Panc1 (cell line): ENCODE results near the gene ARHGEF18. TPM values are rescaled to one million over a fixed set of nuclear protein-coding genes. Genes with fewer than 3 reads are reported as not detected.

Experiments
- ATAC-seq: fragments of 200-7000 bp; cut with Tn5 transposase; 2 replicates; pipeline ENCODE4 v1.9.1; 2020; ENCODE audit warnings: mild to moderate bottlenecking, moderate library complexity
- BruUV-seq: library from RNA; stranded (reverse); fragments of 400-500 nt; replicated peaks from 2 replicates; lab custom pipeline; 2021; lab: Mats Ljungman, UMichigan
- CTCF ChIA-PET: fragments of 300-600 bp; sonication (Branson Sonifier 250); formaldehyde crosslinking; loops from one replicate; lab custom pipeline; 2022; ENCODE audit warnings: antibody characterized with exemption; lab: Charles Lee
- POLR2A ChIA-PET: fragments of 300-600 bp; sonication (Branson Sonifier 250); formaldehyde crosslinking; loops from one replicate; lab custom pipeline; 2022; ENCODE audit warnings: antibody characterized with exemption; lab: Charles Lee
- DNase-seq: peaks from one replicate; pipeline ENCODE4 v3.0.0-alpha.2; 2010; ENCODE audit warnings: low read depth, low spot score
- H3K27ac ChIP-seq: 2 replicates; pipeline ENCODE4 v1.5.1; 2011; ENCODE audit warnings: mild to moderate bottlenecking, low read length, inconsistent platforms
- H3K27me3 ChIP-seq: fragments of 200-500 bp; sonication (Bioruptor generic); 2 replicates; pipeline ENCODE4 v1.6.0; 2014; ENCODE audit warnings: low read length, inconsistent platforms; ENCODE audit not compliant: control insufficient read depth, insufficient read depth
- H3K36me3 ChIP-seq: fragments of 200-500 bp; sonication (Bioruptor generic); 2 replicates; pipeline ENCODE4 v1.5.1; 2014; ENCODE audit warnings: inconsistent platforms, mild to moderate bottlenecking, low read length, moderate library complexity; ENCODE audit not compliant: control insufficient read depth, insufficient read depth
- H3K4me1 ChIP-seq: 2 replicates; pipeline ENCODE4 v1.5.1; 2011; ENCODE audit warnings: inconsistent platforms, mild to moderate bottlenecking, low read length, moderate library complexity; ENCODE audit not compliant: control insufficient read depth, insufficient read depth
- H3K4me3 ChIP-seq, 2 experiments: 2 replicates each; pipeline ENCODE4 v1.5.1; 2011 to 2012; ENCODE audit warnings: low read depth in 2 of 2, low read length in 2 of 2, mild to moderate bottlenecking in 2 of 2, inconsistent platforms in 1 of 2, moderate library complexity in 1 of 2
- H3K9me3 ChIP-seq: fragments of 200-500 bp; sonication (Bioruptor generic); 2 replicates; pipeline ENCODE4 v1.5.1; 2014; ENCODE audit warnings: low read depth, mild to moderate bottlenecking, inconsistent platforms, low read length, moderate library complexity; ENCODE audit not compliant: control insufficient read depth, insufficient read depth
- CTCF ChIP-seq: fragments of 450-650 bp; IDR thresholded peaks from 2 replicates; pipeline ENCODE4 v1.5.1; 2017; ENCODE audit warnings: mild to moderate bottlenecking
- POLR2AphosphoS5 ChIP-seq: IDR thresholded peaks from 2 replicates; pipeline ENCODE4 v1.6.1; 2012; ENCODE audit warnings: mild to moderate bottlenecking, low read depth, low read length, moderate library complexity
- REST ChIP-seq, 2 experiments: IDR thresholded peaks; 2 replicates each; pipeline ENCODE4 v1.6.1; 2011 to 2012; ENCODE audit warnings: low read depth in 2 of 2, control low read depth in 1 of 2, low read length in 1 of 2, mild to moderate bottlenecking in 1 of 2, moderate library complexity in 1 of 2; ENCODE audit not compliant: insufficient read depth in 1 of 2
- SIN3A ChIP-seq: IDR thresholded peaks from 2 replicates; pipeline ENCODE4 v1.6.1; 2012; ENCODE audit warnings: low read depth, mild to moderate bottlenecking, low read length, moderate library complexity, borderline replicate concordance; ENCODE audit not compliant: insufficient read depth
- TCF7L2 ChIP-seq: IDR thresholded peaks from 2 replicates; pipeline ENCODE4 v1.6.1; 2011; ENCODE audit warnings: mild to moderate bottlenecking, low read depth, low read length, inconsistent platforms
- in situ Hi-C: cut with HindIII; loops from 2 replicates; pipeline ENCODE4 v1.10.0; 2016; ENCODE audit warnings: low sequenced_read_pairs, low pct_unique_long_range_greater_than_20kb
- intact Hi-C: fragments of 100-400 bp; cut with micrococcal nuclease; formaldehyde crosslinking; loops from one replicate; pipeline ENCODE4 v1.10.0; 2022; ENCODE audit not compliant: unreplicated experiment
- total RNA-seq: library from RNA; stranded (reverse); gene quantifications from one replicate; pipeline ENCODE4 v1.2.1, GENCODE V29; 2021; ENCODE audit not compliant: unreplicated experiment

Gene ARHGEF18
- total RNA-seq, 1 experiment from 2014 or later: 39.1 TPM

GRCh38 chr19:7385062-7385461 lies 36.3 kb downstream of the ARHGEF18 start:
- H3K9me3 ChIP-seq: no peaks in the 10 kb centered on the region
- intact Hi-C loops: no loop called here
- BruUV-seq: no TSS peak
- H3K4me3 ChIP-seq: no peak overlapping the region
- H3K4me1 ChIP-seq: no peaks in the 10 kb centered on the region
- POLR2A ChIA-PET: no interaction called here
- in situ Hi-C loops: no loop called here
- no peaks in the 10 kb centered on the region for H3K36me3 ChIP-seq
- TF ChIP-seq SIN3A (no peak), REST (IDR thresholded peaks at IDR 0.05; ENCODE audit: insufficient read depth in 1 of 2, low read depth in 2 of 2, low read length in 1 of 2) (no peak), CTCF (no peak), TCF7L2 (no peak), POLR2AphosphoS5 (no peak)
- H3K27ac ChIP-seq: no peak overlapping the region
- CTCF ChIA-PET: interaction anchor here (0.6 to 0.7 kb wide), 3 partner anchors 45 to 283 kb away, joined by 3 to 7 read pairs (median 6); no protein-coding TSS in a partner anchor
- no peak for DNase-seq
- ATAC-seq: no peak
- H3K27me3 ChIP-seq: no peaks in the 10 kb centered on the region

- H3K27ac ChIP-seq: no peak overlapping the region
- no peaks in the 10 kb centered on the region for H3K36me3 ChIP-seq
- H3K27me3 ChIP-seq: no peaks in the 10 kb centered on the region
- DNase-seq: no peak
- in situ Hi-C loops: no loop called here
- H3K4me1 ChIP-seq: peaks cover 3% of the 10 kb centered on the region
- POLR2A ChIA-PET: no interaction called here
- CTCF ChIA-PET: no interaction called here
- no peak for ATAC-seq
- H3K4me3 ChIP-seq: no peak overlapping the region
- intact Hi-C loops: no loop called here
- TF ChIP-seq REST (IDR thresholded peaks at IDR 0.05; ENCODE audit: insufficient read depth in 1 of 2, low read depth in 2 of 2, low read length in 1 of 2) (no peak), SIN3A (no peak), POLR2AphosphoS5 (no peak), TCF7L2 (no peak), CTCF (no peak)
- BruUV-seq: no TSS peak
- H3K9me3 ChIP-seq: no peaks in the 10 kb centered on the region
These were observed 37.6 kb downstream of the ARHGEF18 start for GRCh38 chr19:7386308-7386707.
